ENCODE data around the gene IRS2. TPM values are rescaled to one million over a fixed set of nuclear protein-coding genes. Genes with fewer than 3 reads are reported as not detected.
A peak's percentile ranks its signal among the peaks of the same experiment; 100 is the strongest.

The IRS2 gene
- total RNA-seq, 1 donor from 2014 or later: 11.8 TPM

DNA sequence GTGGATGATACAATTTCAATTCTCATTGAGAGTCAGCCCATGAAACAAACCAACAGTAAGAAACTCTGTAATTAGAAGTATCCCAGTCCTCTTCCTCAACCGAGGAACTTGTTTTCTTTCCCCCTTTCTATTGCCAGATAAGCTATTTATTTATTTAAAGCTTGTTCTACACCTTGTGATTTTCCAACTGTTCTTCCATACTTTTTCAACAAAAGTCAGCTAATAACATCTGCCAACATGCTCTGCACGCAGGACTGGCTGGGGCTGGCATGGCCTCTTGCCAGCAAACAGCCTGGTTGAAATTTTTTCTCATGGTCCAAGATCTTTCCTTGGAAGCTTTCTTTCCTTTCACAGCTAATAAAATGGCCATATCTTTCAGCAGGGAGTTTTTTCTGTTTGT is 2.9 kb upstream of the IRS2 start:
- TF ChIP-seq, protein P1, sequence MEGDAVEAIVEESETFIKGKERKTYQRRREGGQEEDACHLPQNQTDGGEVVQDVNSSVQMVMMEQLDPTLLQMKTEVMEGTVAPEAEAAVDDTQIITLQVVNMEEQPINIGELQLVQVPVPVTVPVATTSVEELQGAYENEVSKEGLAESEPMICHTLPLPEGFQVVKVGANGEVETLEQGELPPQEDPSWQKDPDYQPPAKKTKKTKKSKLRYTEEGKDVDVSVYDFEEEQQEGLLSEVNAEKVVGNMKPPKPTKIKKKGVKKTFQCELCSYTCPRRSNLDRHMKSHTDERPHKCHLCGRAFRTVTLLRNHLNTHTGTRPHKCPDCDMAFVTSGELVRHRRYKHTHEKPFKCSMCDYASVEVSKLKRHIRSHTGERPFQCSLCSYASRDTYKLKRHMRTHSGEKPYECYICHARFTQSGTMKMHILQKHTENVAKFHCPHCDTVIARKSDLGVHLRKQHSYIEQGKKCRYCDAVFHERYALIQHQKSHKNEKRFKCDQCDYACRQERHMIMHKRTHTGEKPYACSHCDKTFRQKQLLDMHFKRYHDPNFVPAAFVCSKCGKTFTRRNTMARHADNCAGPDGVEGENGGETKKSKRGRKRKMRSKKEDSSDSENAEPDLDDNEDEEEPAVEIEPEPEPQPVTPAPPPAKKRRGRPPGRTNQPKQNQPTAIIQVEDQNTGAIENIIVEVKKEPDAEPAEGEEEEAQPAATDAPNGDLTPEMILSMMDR (IDR thresholded peaks at IDR 0.05; ENCODE audit: unreplicated experiment): no peak
- no peak overlapping the region for H3K4me3 Mint-ChIP-seq
- no peaks in the 10 kb centered on the region for H3K9me3 Mint-ChIP-seq
- no peak for DNase-seq (ENCODE audit: low spot score in 2 of 2, unreplicated experiment in 2 of 2)
- H3K27ac Mint-ChIP-seq: no peak overlapping the region
- H3K36me3 Mint-ChIP-seq: no peaks in the 10 kb centered on the region
- peaks cover 24% of the 10 kb centered on the region for H3K27me3 Mint-ChIP-seq (ENCODE audit: low read depth)
- peaks cover 5% of the 10 kb centered on the region for H3K4me1 Mint-ChIP-seq

DNA sequence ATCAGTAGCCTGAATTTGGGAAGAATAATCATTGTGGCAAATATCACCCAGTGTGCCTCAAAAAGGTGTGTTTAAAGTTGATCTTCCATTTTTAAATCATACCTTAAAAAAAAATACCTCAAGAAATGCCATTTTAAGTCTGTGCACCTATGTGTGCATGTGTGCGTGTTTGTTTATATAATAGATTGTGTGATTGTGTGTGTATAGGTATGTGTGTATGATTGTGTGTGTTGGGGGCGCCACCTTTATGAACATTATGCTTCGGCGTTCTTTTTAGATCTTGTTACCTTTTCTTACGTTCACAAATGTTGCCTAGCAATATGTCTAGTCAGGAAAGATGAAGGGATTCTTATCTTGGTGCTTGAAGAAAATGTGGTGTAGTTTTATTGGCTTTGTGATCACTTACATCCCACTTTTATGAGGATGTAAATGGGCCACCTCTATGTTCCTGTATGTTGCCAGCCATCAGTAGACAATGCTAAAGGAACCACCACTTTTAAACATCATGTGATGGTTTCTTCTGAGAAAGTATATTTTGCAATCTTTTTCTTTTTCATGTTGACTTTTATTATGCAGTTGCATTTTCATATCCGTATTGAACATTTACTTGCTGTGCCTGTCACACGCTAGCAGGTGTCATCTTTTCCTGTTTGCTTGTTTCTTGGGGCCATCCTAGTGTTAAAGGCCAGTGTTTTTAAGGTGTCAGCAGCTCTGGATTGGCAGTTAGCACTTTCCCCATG is 2.2 kb upstream of the IRS2 start:
- Mint-ChIP-seq H3K27ac (no peak overlapping the region), H3K27me3 (ENCODE audit: low read depth) (peaks cover 27% of the 10 kb centered on the region), H3K9me3 (no peaks in the 10 kb centered on the region), H3K36me3 (peaks cover 2% of the 10 kb centered on the region), H3K4me3 (peak overlapping the region; percentile 39), H3K4me1 (peaks cover 7% of the 10 kb centered on the region)
- DNase-seq (ENCODE audit: low spot score in 2 of 2, unreplicated experiment in 2 of 2): no peak
- TF ChIP-seq, protein P1 (IDR thresholded peaks at IDR 0.05; ENCODE audit: unreplicated experiment): no peak

DNA sequence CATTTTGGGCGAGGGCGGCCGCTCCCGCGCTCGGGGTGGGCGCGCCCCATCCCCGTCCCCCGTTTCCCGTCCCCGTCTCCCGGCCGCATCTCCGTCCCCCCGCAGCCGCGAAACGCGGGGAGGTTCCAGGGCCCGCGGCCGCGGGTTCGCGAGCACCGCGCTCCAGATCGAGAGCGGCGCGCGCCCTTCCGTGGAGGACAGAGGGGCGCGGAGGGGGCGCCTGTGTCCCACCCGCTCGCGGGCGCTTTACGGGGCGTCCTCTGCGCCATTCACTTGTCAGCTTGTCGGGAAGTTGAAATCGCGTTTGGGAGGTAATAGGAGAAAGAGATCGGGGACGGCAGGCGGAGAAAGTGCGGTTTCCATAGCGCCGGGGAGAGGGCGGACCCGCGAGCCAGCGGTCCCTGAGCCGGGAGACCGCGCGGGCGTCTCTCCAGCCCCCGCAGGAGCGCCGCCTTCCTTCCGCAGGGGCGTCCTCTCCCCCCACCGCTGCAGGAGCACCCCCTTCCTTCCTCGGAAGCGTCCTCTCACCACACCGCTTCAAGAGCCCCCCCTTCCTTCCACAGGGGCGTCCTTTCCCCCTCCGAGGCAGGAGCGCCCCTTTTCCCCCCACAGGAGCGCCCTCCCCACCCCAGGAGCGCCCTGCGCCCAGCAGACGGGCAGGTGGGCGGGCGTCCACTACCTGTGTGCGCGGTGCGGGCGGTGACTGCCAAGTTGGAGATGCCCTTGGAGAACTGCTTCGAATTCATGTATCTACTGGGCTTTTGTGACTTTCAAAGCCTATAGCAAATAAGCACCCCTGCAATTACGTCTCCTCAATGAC is 962 bp upstream of the IRS2 start:
- peaks cover 7% of the 10 kb centered on the region for H3K4me1 Mint-ChIP-seq
- H3K9me3 Mint-ChIP-seq: no peaks in the 10 kb centered on the region
- TF ChIP-seq, protein P1 (IDR thresholded peaks at IDR 0.05; ENCODE audit: unreplicated experiment): no peak
- peak overlapping the region; percentile 80 for H3K4me3 Mint-ChIP-seq
- peak overlapping the region; percentile 25 for H3K27ac Mint-ChIP-seq
- peak in 1 of 2 experiments; percentile 71 for DNase-seq (ENCODE audit: low spot score in 2 of 2, unreplicated experiment in 2 of 2)
- peaks cover 4% of the 10 kb centered on the region for H3K36me3 Mint-ChIP-seq
- peaks cover 27% of the 10 kb centered on the region for H3K27me3 Mint-ChIP-seq (ENCODE audit: low read depth)

DNA sequence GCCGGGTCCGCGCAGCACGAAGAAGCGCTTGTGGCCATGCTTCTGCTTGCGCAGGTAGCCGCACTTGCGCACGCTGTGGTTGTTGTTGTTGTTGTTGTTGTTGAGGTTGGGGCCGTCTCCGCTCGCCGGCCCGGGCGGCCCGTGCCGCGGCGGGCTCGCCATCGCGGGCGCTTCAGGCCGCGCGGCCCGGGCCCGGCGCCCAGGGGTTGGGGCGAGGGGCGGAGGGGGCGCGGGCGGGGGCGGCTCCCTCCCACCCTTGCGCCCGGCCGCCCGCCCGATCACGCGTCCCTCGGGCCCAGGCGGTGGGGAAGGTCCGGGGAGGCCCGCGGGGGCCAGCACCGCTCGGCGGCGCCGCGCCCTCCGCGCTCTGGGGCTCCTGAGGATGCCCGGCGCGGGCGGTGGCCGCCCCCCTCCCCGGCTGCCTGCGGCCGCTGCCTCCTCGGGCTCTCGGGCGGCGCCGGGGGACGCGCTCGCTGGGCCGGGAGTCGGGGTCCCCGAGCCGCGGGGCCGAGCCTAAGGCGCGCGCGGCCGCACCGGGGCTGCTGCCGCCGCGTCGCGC is 412 bp downstream of the IRS2 start:
- peaks cover 8% of the 10 kb centered on the region for H3K36me3 Mint-ChIP-seq

DNA sequence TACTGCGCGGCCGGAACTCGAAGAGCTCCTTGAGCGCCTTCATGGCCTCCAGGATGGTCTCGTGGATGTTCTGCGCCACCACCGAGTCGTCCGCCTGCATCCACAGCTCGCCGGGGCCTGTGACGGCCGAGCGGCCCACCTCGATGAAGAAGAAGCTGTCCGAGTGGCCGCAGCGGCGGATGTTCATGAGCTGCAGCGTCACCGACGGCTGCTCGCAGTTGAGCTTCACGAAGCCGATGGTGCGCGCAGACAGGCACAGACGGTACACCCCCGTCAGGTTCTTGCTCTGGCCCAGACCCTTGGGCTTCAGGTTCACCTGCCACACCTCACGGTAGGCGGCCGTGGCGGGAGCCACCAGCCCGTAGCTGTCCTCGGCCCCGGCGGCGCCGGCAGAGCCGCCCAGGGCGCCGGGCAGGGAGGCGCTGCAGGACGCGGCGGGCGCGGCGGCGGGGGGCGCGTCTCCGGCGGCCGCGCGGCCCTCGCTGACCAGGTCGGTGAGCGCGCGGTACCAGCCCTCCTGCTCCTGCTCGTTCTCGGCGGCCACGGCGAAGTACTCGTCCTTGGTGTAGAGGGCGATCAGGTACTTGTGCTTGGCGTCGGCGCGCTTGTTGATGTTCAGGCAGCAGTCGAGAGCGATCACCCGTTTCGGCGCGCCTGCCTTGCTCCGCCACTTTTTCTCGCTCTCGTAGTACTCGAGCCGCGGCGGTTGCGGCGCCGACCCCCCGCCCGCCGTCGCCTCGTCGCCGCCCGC is 1.1 kb downstream of the IRS2 start:
- H3K4me1 Mint-ChIP-seq: peaks cover 15% of the 10 kb centered on the region
- DNase-seq (ENCODE audit: low spot score in 2 of 2, unreplicated experiment in 2 of 2): peak in 1 of 2 experiments; percentile 61
- no peaks in the 10 kb centered on the region for H3K9me3 Mint-ChIP-seq
- H3K27ac Mint-ChIP-seq: no peak overlapping the region
- TF ChIP-seq, protein P1 (IDR thresholded peaks at IDR 0.05; ENCODE audit: unreplicated experiment): no peak
- H3K36me3 Mint-ChIP-seq: peaks cover 8% of the 10 kb centered on the region
- peaks cover 20% of the 10 kb centered on the region for H3K27me3 Mint-ChIP-seq (ENCODE audit: low read depth)
- peak overlapping the region; percentile 65 for H3K4me3 Mint-ChIP-seq

More for the DNA sequence above, 412 bp downstream of the IRS2 start:
- Mint-ChIP-seq H3K27me3 (ENCODE audit: low read depth) (peaks cover 22% of the 10 kb centered on the region), H3K9me3 (no peaks in the 10 kb centered on the region), H3K4me3 (peak overlapping the region; percentile 63), H3K27ac (no peak overlapping the region), H3K4me1 (peaks cover 11% of the 10 kb centered on the region)
- no peak for DNase-seq (ENCODE audit: low spot score in 2 of 2, unreplicated experiment in 2 of 2)
- TF ChIP-seq, protein P1 (IDR thresholded peaks at IDR 0.05; ENCODE audit: unreplicated experiment): no peak
